CD8-positive, alpha-beta memory T cell (primary cell): ENCODE data around the gene STAC2. TPM values are rescaled to one million over a fixed set of nuclear protein-coding genes. Genes with fewer than 3 reads are reported as not detected.

Experiments used
- CTCF ChIA-PET: fragments of 350-600 bp; sonication (Branson Sonifier 250); formaldehyde crosslinking; loops from one replicate; lab custom pipeline; 2021; ENCODE audit warnings: antibody characterized with exemption; lab: Charles Lee
- POLR2A ChIA-PET: fragments of 350-600 bp; sonication (Branson Sonifier 250); formaldehyde crosslinking; loops from one replicate; lab custom pipeline; 2021; ENCODE audit warnings: antibody characterized with exemption; lab: Charles Lee
- DNase-seq, 5 donors: peaks; one replicate each; pipeline versions ENCODE4 v3.0.0 to v3.0.0-alpha.2; 2020 to 2022; ENCODE audit warnings: mixed read lengths in 1 of 5
- H3K27ac ChIP-seq: one replicate; pipeline ENCODE4 v1.7.0; 2013; ENCODE audit warnings: low read depth, mild to moderate bottlenecking, low read length, moderate library complexity
- H3K27me3 ChIP-seq: 2 replicates; pipeline ENCODE4 v1.7.0; 2013; ENCODE audit warnings: low read length, mild to moderate bottlenecking; ENCODE audit not compliant: insufficient read depth, poor library complexity, severe bottlenecking
- H3K36me3 ChIP-seq: 2 replicates; pipeline ENCODE4 v1.7.0; 2013; ENCODE audit warnings: mild to moderate bottlenecking, low read length, moderate library complexity; ENCODE audit not compliant: insufficient read depth
- H3K4me1 ChIP-seq: 2 replicates; pipeline ENCODE4 v1.7.0; 2013; ENCODE audit warnings: mild to moderate bottlenecking, low read length, moderate library complexity; ENCODE audit not compliant: insufficient read depth
- H3K4me3 ChIP-seq: 2 replicates; pipeline ENCODE4 v1.7.0; 2013; ENCODE audit warnings: mild to moderate bottlenecking, low read length
- H3K9me3 ChIP-seq: 2 replicates; pipeline ENCODE4 v1.7.0; 2013; ENCODE audit warnings: mild to moderate bottlenecking, low read length
- H3K27ac Mint-ChIP-seq, 8 donors: one replicate each; pipeline ENCODE4 v1.8.0; 2020 to 2021; ENCODE audit warnings: mixed read lengths in 8 of 8, mild to moderate bottlenecking in 6 of 8, inconsistent platforms in 3 of 8, moderate library complexity in 3 of 8
- H3K27me3 Mint-ChIP-seq, 2 donors: one replicate each; pipeline ENCODE4 v1.8.0; 2020 to 2021; ENCODE audit warnings: mixed read lengths in 2 of 2, mild to moderate bottlenecking in 1 of 2, moderate library complexity in 1 of 2
- H3K36me3 Mint-ChIP-seq, 3 donors: one replicate each; pipeline ENCODE4 v1.8.0; 2020 to 2021; ENCODE audit warnings: mixed read lengths in 3 of 3, inconsistent platforms in 1 of 3, mild to moderate bottlenecking in 1 of 3
- H3K4me1 Mint-ChIP-seq, 3 donors: one replicate each; pipeline ENCODE4 v1.8.0; 2020 to 2021; ENCODE audit warnings: mixed read lengths in 3 of 3, inconsistent platforms in 1 of 3, mild to moderate bottlenecking in 1 of 3
- H3K4me3 Mint-ChIP-seq, 7 donors: one replicate each; pipeline ENCODE4 v1.8.0; 2020 to 2021; ENCODE audit warnings: mixed read lengths in 7 of 7, mild to moderate bottlenecking in 6 of 7, moderate library complexity in 4 of 7, inconsistent platforms in 2 of 7
- H3K9me3 Mint-ChIP-seq, 5 donors: one replicate each; pipeline ENCODE4 v1.8.0; 2020 to 2022; ENCODE audit warnings: mixed read lengths in 5 of 5, mild to moderate bottlenecking in 3 of 5, moderate library complexity in 2 of 5, inconsistent platforms in 1 of 5
- polyA plus RNA-seq: library from polyadenylated mRNA; unstranded; fragments of 300-500 nt; fragmentation: Illumina TruSeq; gene quantifications from one replicate; pipeline ENCODE4 v1.2.3, GENCODE V29; 2021
- total RNA-seq, 2 experiments: library from RNA; stranded (reverse); gene quantifications; one replicate each; pipeline ENCODE4 v1.2.3, GENCODE V29; 2021

The STAC2 gene
- total RNA-seq: not detected
- polyA plus RNA-seq: not detected

- Histone ChIP-seq H3K36me3 (no peaks in the 10 kb centered on the region), H3K4me3 (peak within 1 kb of the TSS; percentile 17), H3K9me3 (no peaks in the 10 kb centered on the region), H3K4me1 (peaks cover 4% of the 10 kb centered on the region), H3K27me3 (peaks cover 27% of the 10 kb centered on the region), H3K27ac (no peak within 1 kb of the TSS)
- Mint-ChIP-seq H3K27me3 (peaks cover 41 to 45% of the 10 kb centered on the region in 2 donors), H3K4me3 (peak within 1 kb of the TSS; percentile 55 to 91 (median 80)), H3K36me3 (no peaks in the 10 kb centered on the region), H3K27ac (peak within 1 kb of the TSS in 4 of 8 donors; percentile 43 to 61 (median 54)), H3K9me3 (peaks cover 0 to 2% (median 0%) of the 10 kb centered on the region in 5 donors), H3K4me1 (peaks cover 6 to 16% (median 12%) of the 10 kb centered on the region in 3 donors)
- CTCF ChIA-PET: interaction anchor here (0.7 to 1.1 kb wide), 2 partner anchors 11 to 19 kb away, joined by 3 to 6 read pairs; no protein-coding TSS in a partner anchor
- POLR2A ChIA-PET: interaction anchor here (0.6 to 1.2 kb wide), 2 partner anchors 14 to 218 kb away, joined by 3 to 6 read pairs; no protein-coding TSS in a partner anchor
- DNase-seq: peak in 1 of 5 donors; percentile 27
Observed at GRCh38 chr17:39225308-39225958, at the start of gene STAC2. Gene STAC2 (minus strand): TSS chr17:39225945. CDS start chr17:39225502, 443 bp downstream.

GRCh38 chr17:39271546-39271945, 45.8 kb upstream of the STAC2 start:
- H3K36me3 Mint-ChIP-seq: peaks cover 10 to 59% (median 19%) of the 10 kb centered on the region in 3 donors

GRCh38 chr17:39270923-39271322, 45.2 kb upstream of the STAC2 start:
- Histone ChIP-seq H3K4me1 (no peaks in the 10 kb centered on the region), H3K27ac (no peak overlapping the region), H3K36me3 (peaks cover 23% of the 10 kb centered on the region), H3K27me3 (no peaks in the 10 kb centered on the region), H3K9me3 (no peaks in the 10 kb centered on the region), H3K4me3 (no peak overlapping the region)
- DNase-seq: no peak
- Mint-ChIP-seq H3K27me3 (no peaks in the 10 kb centered on the region), H3K4me1 (no peaks in the 10 kb centered on the region), H3K27ac (no peak overlapping the region), H3K9me3 (no peaks in the 10 kb centered on the region), H3K36me3 (peaks cover 10 to 63% (median 19%) of the 10 kb centered on the region in 3 donors), H3K4me3 (no peak overlapping the region)
- CTCF ChIA-PET: no interaction called here
- POLR2A ChIA-PET: no interaction called here

More at GRCh38 chr17:39271546-39271945, 45.8 kb upstream of the STAC2 start:
- Mint-ChIP-seq H3K9me3 (no peaks in the 10 kb centered on the region), H3K27ac (no peak overlapping the region), H3K4me3 (no peak overlapping the region), H3K4me1 (no peaks in the 10 kb centered on the region), H3K27me3 (no peaks in the 10 kb centered on the region)
- Histone ChIP-seq H3K4me3 (no peak overlapping the region), H3K4me1 (no peaks in the 10 kb centered on the region), H3K36me3 (peaks cover 23% of the 10 kb centered on the region), H3K27me3 (no peaks in the 10 kb centered on the region), H3K27ac (no peak overlapping the region), H3K9me3 (no peaks in the 10 kb centered on the region)
- ChIA-PET CTCF (no interaction called here), POLR2A (no interaction called here)
- no peak for DNase-seq

- ChIA-PET CTCF (interaction anchor here (1.0 kb wide), 1 partner anchor 18 kb away, joined by 3 read pairs; no protein-coding TSS in a partner anchor), POLR2A (no interaction called here)
- Mint-ChIP-seq H3K9me3 (no peaks in the 10 kb centered on the region), H3K36me3 (peaks cover 18 to 84% (median 26%) of the 10 kb centered on the region in 3 donors), H3K4me3 (no peak overlapping the region), H3K27ac (peak overlapping the region in 1 of 8 donors; percentile 77), H3K27me3 (no peaks in the 10 kb centered on the region), H3K4me1 (no peaks in the 10 kb centered on the region)
- Histone ChIP-seq H3K27me3 (no peaks in the 10 kb centered on the region), H3K4me1 (no peaks in the 10 kb centered on the region), H3K36me3 (peaks cover 16% of the 10 kb centered on the region), H3K9me3 (no peaks in the 10 kb centered on the region), H3K4me3 (no peak overlapping the region), H3K27ac (no peak overlapping the region)
- DNase-seq: no peak
Observed at GRCh38 chr17:39264119-39264518, 38.4 kb upstream of the STAC2 start.

- CTCF ChIA-PET: interaction anchor here (0.9 kb wide), 1 partner anchor 54 kb away, joined by 4 read pairs; no protein-coding TSS in a partner anchor
- Histone ChIP-seq H3K27me3 (no peaks in the 10 kb centered on the region), H3K4me1 (no peaks in the 10 kb centered on the region), H3K4me3 (no peak overlapping the region), H3K36me3 (peaks cover 26% of the 10 kb centered on the region), H3K9me3 (no peaks in the 10 kb centered on the region), H3K27ac (no peak overlapping the region)
- H3K4me1 Mint-ChIP-seq: no peaks in the 10 kb centered on the region
- peaks cover 9 to 89% (median 31%) of the 10 kb centered on the region in 3 donors for H3K36me3 Mint-ChIP-seq
- peak overlapping the region in 2 of 8 donors; percentile 10 to 58 for H3K27ac Mint-ChIP-seq
- no peaks in the 10 kb centered on the region for H3K9me3 Mint-ChIP-seq
- H3K4me3 Mint-ChIP-seq: no peak overlapping the region
- no peak for DNase-seq
- H3K27me3 Mint-ChIP-seq: no peaks in the 10 kb centered on the region
- POLR2A ChIA-PET: no interaction called here
Observed at GRCh38 chr17:39261286-39261685, 35.5 kb upstream of the STAC2 start.

- Histone ChIP-seq H3K27me3 (no peaks in the 10 kb centered on the region), H3K4me3 (no peak overlapping the region), H3K4me1 (no peaks in the 10 kb centered on the region), H3K36me3 (peaks cover 24% of the 10 kb centered on the region), H3K27ac (no peak overlapping the region), H3K9me3 (no peaks in the 10 kb centered on the region)
- no peaks in the 10 kb centered on the region for H3K9me3 Mint-ChIP-seq
- DNase-seq: no peak
- H3K4me3 Mint-ChIP-seq: no peak overlapping the region
- POLR2A ChIA-PET: no interaction called here
- H3K27me3 Mint-ChIP-seq: no peaks in the 10 kb centered on the region
- CTCF ChIA-PET: interaction anchor here (0.6 to 1.7 kb wide), 2 partner anchors 8 to 399 kb away, joined by 3 to 6 read pairs; no protein-coding TSS in a partner anchor
- no peaks in the 10 kb centered on the region for H3K4me1 Mint-ChIP-seq
- peak overlapping the region in 1 of 8 donors; percentile 23 for H3K27ac Mint-ChIP-seq
- peaks cover 0 to 53% (median 24%) of the 10 kb centered on the region in 3 donors for H3K36me3 Mint-ChIP-seq
Observed at GRCh38 chr17:39252788-39253460, 27.2 kb upstream of the STAC2 start.

- ChIA-PET CTCF (interaction anchor here (0.6 kb wide), 1 partner anchor 398 kb away, joined by 3 read pairs; no protein-coding TSS in a partner anchor), POLR2A (interaction anchor here (0.5 kb wide), 1 partner anchor 52 kb away, joined by 5 read pairs; the partner anchor contains the start of gene RPL19)
- no peak overlapping the region for H3K27ac Mint-ChIP-seq
- DNase-seq: no peak
- H3K36me3 Mint-ChIP-seq: peaks cover 0 to 44% (median 18%) of the 10 kb centered on the region in 3 donors
- Histone ChIP-seq H3K4me1 (no peaks in the 10 kb centered on the region), H3K9me3 (no peaks in the 10 kb centered on the region), H3K27ac (no peak overlapping the region), H3K27me3 (no peaks in the 10 kb centered on the region), H3K36me3 (peaks cover 17% of the 10 kb centered on the region), H3K4me3 (no peak overlapping the region)
- no peaks in the 10 kb centered on the region for H3K4me1 Mint-ChIP-seq
- no peaks in the 10 kb centered on the region for H3K27me3 Mint-ChIP-seq
- no peak overlapping the region for H3K4me3 Mint-ChIP-seq
- no peaks in the 10 kb centered on the region for H3K9me3 Mint-ChIP-seq
Observed at GRCh38 chr17:39251997-39252396, 26.3 kb upstream of the STAC2 start.
